Testis (tissue), 2 donors: ENCODE measurements around the gene PIGZ.

Experiments
- CTCF ChIP-seq, 3 experiments: fragments of 450-650 bp in 2 of 3; fragments of 200-600 bp in 1 of 3; sonication (generic) in 1 of 3; IDR thresholded peaks; one replicate each; pipeline ENCODE4 v1.5.1; 2016 to 2019; ENCODE audit warnings: antibody characterized with exemption in 3 of 3, mild to moderate bottlenecking in 2 of 3, moderate library complexity in 1 of 3
- POLR2A ChIP-seq: fragments of 450-650 bp; IDR thresholded peaks from one replicate; pipeline ENCODE4 v1.6.1; 2017; ENCODE audit warnings: antibody characterized with exemption, mild to moderate bottlenecking, moderate library complexity

GRCh38 chr3:197015790-197016736 lies 47.4 kb upstream of the PIGZ start:
- TF ChIP-seq CTCF (IDR thresholded peaks at IDR 0.05), result no peak
- TF ChIP-seq POLR2A, result no peak
